Measurements from ENCODE around the gene TTC34. TPM values are rescaled to one million over a fixed set of nuclear protein-coding genes. Genes with fewer than 3 reads are reported as not detected.

TTC34 gene
- polyA plus RNA-seq, 1 of the 3 experiments (the other 2 are of a cell fraction), result 0.16 TPM

DNA sequence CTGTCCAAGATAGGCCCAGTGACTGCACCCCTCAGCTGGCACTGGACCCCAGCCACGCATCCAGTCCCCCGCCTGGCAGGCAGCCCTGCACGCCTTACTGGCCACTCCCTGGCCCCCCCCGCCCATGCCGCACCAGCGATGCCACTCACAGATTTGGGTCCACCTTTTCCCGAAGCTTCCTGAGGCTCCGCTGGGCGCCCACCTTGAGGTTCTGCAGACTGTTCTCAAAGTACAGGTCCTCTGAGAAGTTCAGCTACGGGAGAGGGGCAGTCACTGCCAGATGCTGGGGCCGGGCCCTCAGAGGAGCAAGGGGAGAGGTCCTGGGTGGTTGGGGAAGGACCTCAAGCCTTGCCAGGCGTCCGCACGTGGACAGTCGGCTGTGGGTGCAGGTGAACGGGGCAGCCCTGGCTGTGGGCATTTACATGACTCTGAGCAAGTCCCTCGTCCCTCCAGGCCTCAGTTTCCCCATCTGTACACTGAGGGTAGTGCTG lies 206.8 kb downstream of the TTC34 start:
- Histone ChIP-seq H3F3A (replicated peaks; ENCODE audit: insufficient read depth) (no peaks in the 10 kb centered on the region), H3K27ac (ENCODE audit: low read depth in 2 of 2, low read length in 1 of 2) (no peak overlapping the region), H3K9me2 (no peaks in the 10 kb centered on the region), H3K9me3 (no peaks in the 10 kb centered on the region), H3K9ac (no peak overlapping the region), H4K20me1 (ENCODE audit: insufficient read depth) (no peaks in the 10 kb centered on the region), H3K79me2 (ENCODE audit: insufficient read depth) (no peaks in the 10 kb centered on the region), H2AFZ (ENCODE audit: low read depth) (no peak overlapping the region), H3K27me3 (ENCODE audit: insufficient read depth) (no peaks in the 10 kb centered on the region), H3K4me3 (ENCODE audit: low read depth in 2 of 2, low read length in 1 of 2) (no peak overlapping the region), H3K4me1 (ENCODE audit: control insufficient read depth in 1 of 2, insufficient read depth in 2 of 2, low read depth in 1 of 2, low read length in 1 of 2) (peaks cover 0 to 11% of the 10 kb centered on the region in 2 experiments; a peak in 2 of 4 replicates), H3K36me3 (replicated peaks in 1 of 2; ENCODE audit: control insufficient read depth in 1 of 2, insufficient read depth in 2 of 2, low read length in 1 of 2) (peaks cover 0 to 1% of the 10 kb centered on the region in 2 experiments), H3K4me2 (no peak overlapping the region)
- TF ChIP-seq FOSL2 (IDR thresholded peaks at IDR 0.05; ENCODE audit: borderline replicate concordance, low read depth) (no peak), SMC3 (IDR thresholded peaks at IDR 0.05; ENCODE audit: low read depth, low read length) (no peak), RCOR1 (IDR thresholded peaks at IDR 0.05; ENCODE audit: low read length) (no peak), RAD21 (IDR thresholded peaks at IDR 0.05; ENCODE audit: low read length) (no peak), MEF2A (IDR thresholded peaks at IDR 0.05; ENCODE audit: borderline replicate concordance, low read depth) (no peak), NRF1 (IDR thresholded peaks at IDR 0.05; ENCODE audit: low read depth, low read length) (no peak), PBX3 (IDR thresholded peaks at IDR 0.05) (no peak), JUND (IDR thresholded peaks at IDR 0.05) (no peak)
- TF ChIP-seq, protein P1, sequence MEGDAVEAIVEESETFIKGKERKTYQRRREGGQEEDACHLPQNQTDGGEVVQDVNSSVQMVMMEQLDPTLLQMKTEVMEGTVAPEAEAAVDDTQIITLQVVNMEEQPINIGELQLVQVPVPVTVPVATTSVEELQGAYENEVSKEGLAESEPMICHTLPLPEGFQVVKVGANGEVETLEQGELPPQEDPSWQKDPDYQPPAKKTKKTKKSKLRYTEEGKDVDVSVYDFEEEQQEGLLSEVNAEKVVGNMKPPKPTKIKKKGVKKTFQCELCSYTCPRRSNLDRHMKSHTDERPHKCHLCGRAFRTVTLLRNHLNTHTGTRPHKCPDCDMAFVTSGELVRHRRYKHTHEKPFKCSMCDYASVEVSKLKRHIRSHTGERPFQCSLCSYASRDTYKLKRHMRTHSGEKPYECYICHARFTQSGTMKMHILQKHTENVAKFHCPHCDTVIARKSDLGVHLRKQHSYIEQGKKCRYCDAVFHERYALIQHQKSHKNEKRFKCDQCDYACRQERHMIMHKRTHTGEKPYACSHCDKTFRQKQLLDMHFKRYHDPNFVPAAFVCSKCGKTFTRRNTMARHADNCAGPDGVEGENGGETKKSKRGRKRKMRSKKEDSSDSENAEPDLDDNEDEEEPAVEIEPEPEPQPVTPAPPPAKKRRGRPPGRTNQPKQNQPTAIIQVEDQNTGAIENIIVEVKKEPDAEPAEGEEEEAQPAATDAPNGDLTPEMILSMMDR (IDR thresholded peaks at IDR 0.05), result no peak
- TF ChIP-seq, protein P2, sequence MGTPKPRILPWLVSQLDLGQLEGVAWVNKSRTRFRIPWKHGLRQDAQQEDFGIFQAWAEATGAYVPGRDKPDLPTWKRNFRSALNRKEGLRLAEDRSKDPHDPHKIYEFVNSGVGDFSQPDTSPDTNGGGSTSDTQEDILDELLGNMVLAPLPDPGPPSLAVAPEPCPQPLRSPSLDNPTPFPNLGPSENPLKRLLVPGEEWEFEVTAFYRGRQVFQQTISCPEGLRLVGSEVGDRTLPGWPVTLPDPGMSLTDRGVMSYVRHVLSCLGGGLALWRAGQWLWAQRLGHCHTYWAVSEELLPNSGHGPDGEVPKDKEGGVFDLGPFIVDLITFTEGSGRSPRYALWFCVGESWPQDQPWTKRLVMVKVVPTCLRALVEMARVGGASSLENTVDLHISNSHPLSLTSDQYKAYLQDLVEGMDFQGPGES (IDR thresholded peaks at IDR 0.05; ENCODE audit: low read depth, low read length), result no peak
- 93% methylated on average over 9 of the region's 17 CpGs for WGBS (ENCODE audit: low lambda C conversion rate)
- CTCF ChIA-PET, result interaction anchor here (1.0 to 1.7 kb wide), 3 partner anchors 9 to 180 kb away, joined by 3 to 5 read pairs (median 3); no protein-coding TSS in a partner anchor
- POLR2A ChIA-PET, result no interaction called here
- DNase-seq, result no peak

DNA sequence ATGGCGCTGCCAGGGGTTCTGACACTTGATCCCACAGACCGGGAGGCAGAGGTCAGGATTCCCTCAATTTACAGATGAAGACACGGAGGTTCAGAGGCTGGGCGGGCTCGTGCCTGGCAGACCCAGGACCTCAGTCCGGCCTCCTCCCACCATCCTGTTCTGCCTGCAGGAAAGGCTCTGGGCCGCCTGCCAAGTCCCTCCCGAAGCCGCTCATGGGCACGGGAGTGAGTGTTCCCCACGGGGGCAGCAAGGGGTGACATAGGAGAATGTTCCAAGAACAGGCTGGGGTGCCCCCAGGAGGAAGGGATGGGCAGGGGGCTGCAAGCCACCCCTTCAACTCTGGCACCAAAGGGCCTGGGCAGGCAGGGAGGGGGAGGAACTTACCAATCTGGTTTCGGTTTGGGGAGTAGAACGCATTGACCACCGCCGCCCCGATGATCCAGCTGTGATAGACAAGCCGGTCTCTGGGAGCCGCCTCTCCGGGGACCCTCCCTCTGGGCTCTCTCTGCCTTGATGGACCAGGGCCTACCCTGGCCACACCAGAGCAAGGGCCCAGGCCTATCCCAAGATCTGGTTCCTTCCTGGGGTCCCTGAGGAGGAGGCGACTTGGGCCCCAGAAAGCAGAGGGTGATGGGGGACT lies 207.4 kb downstream of the TTC34 start:
- Histone ChIP-seq H3K4me3 (ENCODE audit: low read depth in 2 of 2, low read length in 1 of 2) (no peak overlapping the region), H3F3A (replicated peaks; ENCODE audit: insufficient read depth) (no peaks in the 10 kb centered on the region), H3K4me2 (no peak overlapping the region), H3K9me3 (no peaks in the 10 kb centered on the region), H3K4me1 (ENCODE audit: control insufficient read depth in 1 of 2, insufficient read depth in 2 of 2, low read depth in 1 of 2, low read length in 1 of 2) (peaks cover 0 to 11% of the 10 kb centered on the region in 2 experiments; a peak in 2 of 4 replicates), H3K9me2 (no peaks in the 10 kb centered on the region), H3K36me3 (replicated peaks in 1 of 2; ENCODE audit: control insufficient read depth in 1 of 2, insufficient read depth in 2 of 2, low read length in 1 of 2) (peaks cover 0 to 5% of the 10 kb centered on the region in 2 experiments), H3K9ac (no peak overlapping the region), H3K27me3 (ENCODE audit: insufficient read depth) (no peaks in the 10 kb centered on the region), H3K79me2 (ENCODE audit: insufficient read depth) (no peaks in the 10 kb centered on the region), H3K27ac (ENCODE audit: low read depth in 2 of 2, low read length in 1 of 2) (no peak overlapping the region), H4K20me1 (ENCODE audit: insufficient read depth) (no peaks in the 10 kb centered on the region), H2AFZ (ENCODE audit: low read depth) (no peak overlapping the region)
- peak; percentile 80 for DNase-seq
- 36% methylated on average over 7 of the region's 20 CpGs for WGBS (ENCODE audit: low lambda C conversion rate)
- TF ChIP-seq USF1 (IDR thresholded peaks at IDR 0.05; ENCODE audit: borderline replicate concordance, low read depth) (no peak), GATA2 (CRISPR knock-in tag; IDR thresholded peaks at IDR 0.05) (no peak)
- ChIA-PET CTCF (interaction anchor here (1.0 to 1.7 kb wide), 3 partner anchors 10 to 179 kb away, joined by 3 to 5 read pairs (median 3); no protein-coding TSS in a partner anchor), POLR2A (no interaction called here)
